ENCODE results near the gene KLHDC9. TPM values are rescaled to one million over a fixed set of nuclear protein-coding genes. Genes with fewer than 3 reads are reported as not detected.
"Not testable (repeated sequence)": the region's sequence is repeated elsewhere in the genome, so short reads cannot be mapped to it uniquely, and the experiment has no call there.

The KLHDC9 gene
- total RNA-seq, 3 donors from 2014 or later = 5.8 to 9.8 (median 8.5) TPM

- Histone ChIP-seq H3K4me3 (no peak overlapping the region), H3K27me3 (no peaks in the 10 kb centered on the region), H3K27ac (no peak overlapping the region), H3K36me3 (no peaks in the 10 kb centered on the region), H3K4me1 (no peaks in the 10 kb centered on the region), H3K9me3 (no peaks in the 10 kb centered on the region)
- DNase-seq (ENCODE audit: low spot score in 2 of 2) = no peak
- no peak for TF ChIP-seq CTCF (IDR thresholded peaks at IDR 0.05)
- intact Hi-C loops (cut with DNase I; ENCODE audit: low total_unique reads) = loop anchor here (10.0 kb wide), 1 partner anchor 386 kb away; no protein-coding TSS in a partner anchor
These were observed 13.0 kb downstream of the KLHDC9 start for GRCh38 chr1:161111117-161111516.

GRCh38 chr1:161111527-161111926 is 13.4 kb downstream of the KLHDC9 start:
- Histone ChIP-seq H3K27me3 (no peaks in the 10 kb centered on the region), H3K36me3 (no peaks in the 10 kb centered on the region), H3K4me3 (no peak overlapping the region), H3K27ac (no peak overlapping the region), H3K9me3 (no peaks in the 10 kb centered on the region), H3K4me1 (peaks cover 0 to under 1% of the 10 kb centered on the region in 2 donors)
- intact Hi-C loops (cut with DNase I; ENCODE audit: low total_unique reads) = loop anchor here (10.0 kb wide), 1 partner anchor 387 kb away; no protein-coding TSS in a partner anchor
- no peak for TF ChIP-seq POLR2AphosphoS5 (IDR thresholded peaks at IDR 0.05)
- TF ChIP-seq CTCF (IDR thresholded peaks at IDR 0.05) = no peak
- TF ChIP-seq POLR2A (IDR thresholded peaks at IDR 0.05) = no peak
- DNase-seq (ENCODE audit: low spot score in 2 of 2) = no peak

- H3K27ac ChIP-seq = no peak overlapping the region
- no peak for TF ChIP-seq CTCF (IDR thresholded peaks at IDR 0.05)
- TF ChIP-seq POLR2A (IDR thresholded peaks at IDR 0.05) = no peak
- no peak for TF ChIP-seq POLR2AphosphoS5 (IDR thresholded peaks at IDR 0.05)
- no peak overlapping the region for H3K4me3 ChIP-seq
- H3K36me3 ChIP-seq = no peaks in the 10 kb centered on the region
- DNase-seq (ENCODE audit: low spot score in 2 of 2) = no peak
- intact Hi-C loops (cut with DNase I; ENCODE audit: low total_unique reads) = loop anchor here (10.0 kb wide), 1 partner anchor 389 kb away; no protein-coding TSS in a partner anchor
- no peaks in the 10 kb centered on the region for H3K9me3 ChIP-seq
- peaks cover under 1 to 13% of the 10 kb centered on the region in 2 donors for H3K4me1 ChIP-seq
- H3K27me3 ChIP-seq = no peaks in the 10 kb centered on the region
These were observed 15.8 kb downstream of the KLHDC9 start for GRCh38 chr1:161113915-161114314.

GRCh38 chr1:161114556-161114955 is 16.4 kb downstream of the KLHDC9 start:
- Histone ChIP-seq H3K36me3 (no peaks in the 10 kb centered on the region), H3K27me3 (no peaks in the 10 kb centered on the region), H3K9me3 (no peaks in the 10 kb centered on the region), H3K27ac (no peak overlapping the region), H3K4me3 (no peak overlapping the region), H3K4me1 (peaks cover 7 to 19% of the 10 kb centered on the region in 2 donors)
- TF ChIP-seq CTCF (IDR thresholded peaks at IDR 0.05) = no peak
- no peak for TF ChIP-seq POLR2A (IDR thresholded peaks at IDR 0.05)
- TF ChIP-seq POLR2AphosphoS5 (IDR thresholded peaks at IDR 0.05) = no peak
- DNase-seq (ENCODE audit: low spot score in 2 of 2) = no peak
- intact Hi-C loops (cut with DNase I; ENCODE audit: low total_unique reads) = loop anchor here (10.0 kb wide), 1 partner anchor 390 kb away; no protein-coding TSS in a partner anchor

GRCh38 chr1:161115132-161115711 is 17.1 kb downstream of the KLHDC9 start:
- H3K27me3 ChIP-seq = no peaks in the 10 kb centered on the region
- no peak for DNase-seq (ENCODE audit: low spot score in 2 of 2)
- H3K4me1 ChIP-seq = peaks cover 8 to 25% of the 10 kb centered on the region in 2 donors
- H3K27ac ChIP-seq = no peak overlapping the region
- H3K4me3 ChIP-seq = no peak overlapping the region
- intact Hi-C loops (cut with DNase I; ENCODE audit: low total_unique reads) = loop anchor here (10.0 kb wide), 1 partner anchor 390 kb away; no protein-coding TSS in a partner anchor
- no peaks in the 10 kb centered on the region for H3K36me3 ChIP-seq
- H3K9me3 ChIP-seq = no peaks in the 10 kb centered on the region
- TF ChIP-seq POLR2A (IDR thresholded peaks at IDR 0.05) (no peak), CTCF (IDR thresholded peaks at IDR 0.05) (no peak), POLR2AphosphoS5 (IDR thresholded peaks at IDR 0.05) (no peak)

- intact Hi-C loops (cut with DNase I; ENCODE audit: low total_unique reads) = loop anchor here (10.0 kb wide), 1 partner anchor 391 kb away; no protein-coding TSS in a partner anchor
These were observed 17.8 kb downstream of the KLHDC9 start for GRCh38 chr1:161115961-161116360.

More at GRCh38 chr1:161115961-161116360, 17.8 kb downstream of the KLHDC9 start:
- H3K4me1 ChIP-seq = peaks cover 8 to 25% of the 10 kb centered on the region in 2 donors
- not testable (repeated sequence) for DNase-seq (ENCODE audit: low spot score in 2 of 2); H3K9me3 ChIP-seq; H3K27ac ChIP-seq; H3K36me3 ChIP-seq; H3K4me3 ChIP-seq; H3K27me3 ChIP-seq
